DND-41 (cell line): ENCODE results near the gene CPNE9.

ENCODE experiments used
- CTCF ChIP-seq: IDR thresholded peaks from 2 replicates; pipeline ENCODE4 v1.5.1; 2012; ENCODE audit warnings: borderline replicate concordance, low read length, moderate library complexity, mild to moderate bottlenecking; ENCODE audit not compliant: poor library complexity, severe bottlenecking; ENCODE audit errors: extremely low read depth
- EZH2 ChIP-seq: IDR thresholded peaks from 3 replicates; pipeline ENCODE4 v1.6.1; 2012; ENCODE audit warnings: borderline replicate concordance, low read depth, mild to moderate bottlenecking, moderate library complexity, low read length, inconsistent platforms; ENCODE audit not compliant: severe bottlenecking

GRCh38 chr3:9727041-9727595 lies 23.5 kb downstream of the CPNE9 start:
- peak; percentile 48 for TF ChIP-seq CTCF
- no peak for TF ChIP-seq EZH2
